T47D (cell line): ENCODE measurements around the gene ZP2.
"Not testable (repeated sequence)": the region's sequence is repeated elsewhere in the genome, so short reads cannot be mapped to it uniquely, and the experiment has no call there.

Experiments
- DNase-seq, 2 experiments: peaks; one replicate each; pipeline versions ENCODE4 v3.0.0 to v3.0.0-alpha.2; 2011 to 2012; ENCODE audit warnings: low read depth in 1 of 2, low spot score in 1 of 2
- JUND ChIP-seq: IDR thresholded peaks from 2 replicates; pipeline ENCODE4 v1.6.1; 2012; ENCODE audit warnings: low read depth
- in situ Hi-C: cut with HindIII; loops from 2 replicates; pipeline ENCODE4 v1.10.0; 2016; ENCODE audit warnings: low sequenced_read_pairs, low pct_unique_long_range_greater_than_20kb

ZP2 gene

DNA sequence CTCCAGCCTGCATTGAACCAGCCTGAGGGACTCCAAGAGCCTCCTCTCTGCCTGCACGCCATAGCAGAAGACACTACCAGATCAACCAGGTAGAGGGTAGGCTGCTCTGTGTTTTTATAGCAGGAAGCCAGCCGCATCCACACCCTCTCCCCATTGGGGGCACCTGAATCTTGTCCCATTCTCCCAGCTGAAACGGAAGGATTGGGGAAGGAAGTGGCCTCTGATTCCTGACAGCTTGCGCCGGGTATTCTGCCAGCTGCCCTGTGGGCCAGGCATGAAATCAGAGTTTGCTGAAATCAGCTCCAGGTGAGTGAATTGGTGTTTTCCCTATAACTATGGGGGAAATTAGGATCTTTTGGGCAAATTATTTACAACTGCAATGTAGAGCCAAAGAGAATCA, at the start of gene ZP2:
Gene ZP2 (minus strand): TSS at position 89 of the 400 bp plus-strand sequence. CDS start 27 bp downstream, at position 62.
- DNase-seq = no peak
- no peak for TF ChIP-seq JUND
- in situ Hi-C loops = no loop called here

GRCh38 chr16:21257284-21257683, 45.9 kb upstream of the ZP2 start:
- in situ Hi-C loops = no loop called here
- DNase-seq = no peak
- TF ChIP-seq JUND = no peak

DNA sequence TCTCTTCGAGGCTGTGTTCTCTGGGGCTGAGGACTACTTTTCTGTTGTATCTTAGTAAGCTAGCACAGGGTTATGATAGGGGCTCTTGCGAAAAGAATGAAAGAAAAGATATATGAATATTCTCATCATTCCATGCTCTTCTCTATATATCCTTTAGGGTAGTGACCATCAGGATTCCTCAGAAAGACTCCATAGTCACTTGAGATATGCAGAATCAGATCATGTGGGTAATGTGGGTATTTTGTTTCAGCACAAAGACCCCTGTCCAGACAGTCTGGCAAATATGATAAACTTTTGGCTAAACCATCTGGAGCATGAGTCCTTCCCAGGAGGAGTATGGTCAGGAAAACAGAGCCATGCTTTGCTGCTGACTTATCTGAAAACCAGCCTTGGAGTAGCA, 45.3 kb upstream of the ZP2 start:
- DNase-seq = no peak
- no peak for TF ChIP-seq JUND
- in situ Hi-C loops = no loop called here

GRCh38 chr16:21253470-21253869, 42.1 kb upstream of the ZP2 start:
- DNase-seq = no peak
- in situ Hi-C loops = no loop called here
- TF ChIP-seq JUND = no peak

GRCh38 chr16:21250072-21250923, 38.9 kb upstream of the ZP2 start:
- DNase-seq = no peak
- TF ChIP-seq JUND = no peak
- in situ Hi-C loops = no loop called here

GRCh38 chr16:21248179-21248578, 36.8 kb upstream of the ZP2 start:
- DNase-seq, in situ Hi-C loops: not testable (repeated sequence)

- no peak for DNase-seq
- in situ Hi-C loops = no loop called here
- no peak for TF ChIP-seq JUND
Measured at GRCh38 chr16:21244518-21245215, 33.3 kb upstream of the ZP2 start.

DNA sequence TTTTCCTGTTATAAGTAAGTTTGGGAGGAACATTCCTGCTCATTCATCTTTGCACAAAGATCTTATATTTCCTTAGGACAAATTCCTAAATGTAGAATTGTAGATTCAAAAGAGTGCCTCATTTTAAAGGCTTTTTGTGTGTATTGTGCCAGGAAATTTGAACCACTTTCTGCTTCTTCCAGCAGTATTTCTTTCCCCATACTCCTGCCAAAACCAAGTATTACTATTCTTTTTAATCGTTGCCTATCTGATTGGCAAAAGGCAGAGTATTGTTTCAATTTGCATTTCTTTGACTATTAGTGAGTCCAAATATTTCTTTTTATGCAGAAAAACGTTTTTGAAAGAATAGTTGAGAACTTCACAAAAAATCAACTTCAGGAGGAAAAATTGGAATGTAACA, 31.4 kb upstream of the ZP2 start:
- DNase-seq = no peak
- TF ChIP-seq JUND = no peak
- in situ Hi-C loops = no loop called here

DNA sequence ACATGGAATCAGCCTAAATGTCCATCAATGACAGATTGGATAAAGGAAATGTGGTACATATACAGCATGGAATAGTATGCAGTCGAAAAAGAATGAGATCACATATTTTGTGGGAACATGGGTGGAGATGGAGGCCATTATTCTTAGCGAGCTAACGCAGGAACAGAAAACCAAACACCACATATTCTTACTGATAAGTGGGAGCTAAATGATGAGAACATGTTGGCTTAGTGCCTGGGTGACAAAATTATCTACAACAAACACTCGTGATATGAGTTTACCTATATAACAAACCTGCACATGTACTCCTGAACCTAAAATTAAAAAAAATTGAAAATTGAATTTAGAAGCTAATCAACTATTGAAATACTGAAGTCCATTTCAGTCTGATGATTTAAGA, 28.3 kb upstream of the ZP2 start:
- TF ChIP-seq JUND = no peak
- DNase-seq = no peak
- in situ Hi-C loops = no loop called here

DNA sequence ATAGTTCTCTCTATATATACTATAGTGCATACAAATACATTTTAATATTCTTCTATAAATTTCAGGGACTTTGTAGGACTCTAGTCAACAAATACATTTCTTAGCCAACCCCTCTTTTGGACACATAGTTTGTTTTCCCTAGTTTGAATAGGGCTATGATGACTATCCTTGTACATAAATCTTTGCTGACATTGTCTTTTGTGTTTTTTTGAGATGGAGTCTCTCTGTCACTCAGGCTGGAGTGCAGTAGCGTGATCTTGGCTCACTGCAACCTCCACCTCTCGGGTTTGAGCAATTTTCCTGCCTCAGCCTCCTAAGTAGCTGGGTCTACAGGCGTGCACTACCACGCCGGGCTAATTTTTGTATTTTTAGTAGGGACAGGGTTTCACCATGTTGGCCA, 25.5 kb upstream of the ZP2 start:
- in situ Hi-C loops = no loop called here
- no peak for DNase-seq
- no peak for TF ChIP-seq JUND

DNA sequence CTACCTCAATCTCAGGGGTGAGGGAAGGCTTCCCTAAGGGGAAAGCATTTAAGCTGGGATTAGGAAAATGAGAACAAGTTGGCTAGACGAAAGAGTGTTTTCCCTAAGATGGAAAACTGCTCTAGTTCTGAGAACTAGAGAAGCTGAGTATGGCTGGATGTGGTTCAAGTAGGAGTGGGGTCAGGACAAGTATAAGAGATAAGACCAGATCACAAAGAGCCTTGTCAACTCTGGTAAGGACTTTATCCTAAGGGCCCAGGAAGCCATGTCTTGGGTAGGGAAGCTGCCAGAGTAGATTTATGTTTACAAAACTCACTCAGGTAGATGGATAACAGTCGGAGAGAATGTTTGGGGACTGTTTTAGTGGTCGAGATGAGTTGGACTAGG, 23.8 kb upstream of the ZP2 start:
- in situ Hi-C loops = no loop called here
- no peak for DNase-seq
- no peak for TF ChIP-seq JUND

DNA sequence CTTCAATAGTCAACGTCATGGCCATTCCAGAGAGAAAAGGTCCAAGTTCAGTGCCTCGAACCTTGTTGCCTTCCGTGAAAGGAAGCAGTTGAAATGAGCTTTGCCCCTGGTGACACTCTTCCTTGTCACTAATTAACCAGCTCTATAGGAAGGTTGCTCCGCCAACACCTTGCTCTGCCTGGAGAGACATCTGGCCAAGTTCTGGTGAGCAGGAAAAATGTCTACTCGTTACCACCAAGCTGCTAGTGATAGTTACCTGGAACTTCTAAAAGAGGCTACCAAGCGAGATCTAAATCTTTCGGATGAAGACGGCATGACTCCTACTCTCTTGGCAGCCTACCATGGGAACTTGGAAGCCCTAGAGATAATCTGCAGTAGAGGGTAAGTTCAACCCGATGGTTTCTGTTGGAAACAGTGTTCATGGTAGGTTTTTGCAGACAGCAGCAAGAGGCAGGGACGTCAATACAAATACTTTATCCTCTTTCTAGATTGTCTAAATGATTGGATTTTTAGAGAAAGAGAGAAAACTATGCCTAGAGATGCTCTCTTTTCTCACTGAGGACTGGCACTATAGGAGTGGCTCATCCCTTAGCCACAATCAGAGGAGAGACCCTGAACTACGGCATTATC, 22.3 kb upstream of the ZP2 start, which contains the start of gene ANKS4B:
Gene ANKS4B (plus strand): TSS at position 179 of the 630 bp plus-strand sequence. CDS start 39 bp downstream, at position 218.
- no peak for DNase-seq
- no peak for TF ChIP-seq JUND
- in situ Hi-C loops = no loop called here

DNA sequence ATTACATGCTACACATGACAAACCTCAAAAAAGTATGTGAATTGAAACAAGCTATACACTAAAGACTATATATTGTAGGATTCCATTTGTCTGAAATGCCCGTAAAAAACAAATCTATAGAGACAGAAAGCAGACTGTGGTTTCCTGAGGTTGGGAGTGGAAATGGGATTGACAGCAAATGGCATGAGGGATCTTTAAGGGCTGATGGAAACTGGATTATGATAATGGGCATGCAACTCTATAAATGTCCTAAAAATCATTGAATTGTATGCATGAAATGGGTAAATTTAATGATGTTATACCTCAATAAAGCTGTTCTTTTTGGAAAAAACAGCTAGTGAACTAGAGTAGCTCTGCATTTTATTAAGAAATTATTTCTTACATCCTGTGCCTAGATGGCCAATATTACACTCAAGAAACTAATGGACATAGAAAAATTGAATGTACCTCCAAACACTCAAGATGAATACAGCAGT, 21.7 kb upstream of the ZP2 start:
- no peak for DNase-seq
- no peak for TF ChIP-seq JUND
- in situ Hi-C loops = no loop called here
